SHP77 (cell line): Measurements from ENCODE around the gene MYO7A.
"Not testable (repeated sequence)": the region's sequence is repeated elsewhere in the genome, so short reads cannot be mapped to it uniquely, and the experiment has no call there.

ENCODE experiments used
- DNase-seq, 2 experiments: peaks; one replicate each; lab custom pipeline; 2025; lab: John Stamatoyannopoulos, UW

The MYO7A gene

GRCh38 chr11:77093056-77093891 lies 34.8 kb upstream of the MYO7A start:
- no peak for DNase-seq

GRCh38 chr11:77093987-77094840 lies 33.8 kb upstream of the MYO7A start:
- DNase-seq = no peak

- no peak for DNase-seq
These were observed 33.1 kb upstream of the MYO7A start for GRCh38 chr11:77094841-77095365.

- no peak for DNase-seq
These were observed 32.2 kb upstream of the MYO7A start for GRCh38 chr11:77095551-77096490.

GRCh38 chr11:77096591-77097019 lies 31.4 kb upstream of the MYO7A start:
- no peak for DNase-seq

GRCh38 chr11:77097180-77097579 lies 30.9 kb upstream of the MYO7A start:
- not testable (repeated sequence) for DNase-seq

GRCh38 chr11:77100166-77101042 lies 27.6 kb upstream of the MYO7A start:
- DNase-seq = no peak

GRCh38 chr11:77101043-77101537 lies 27.0 kb upstream of the MYO7A start:
- peak in 1 of 2 experiments; percentile 18 for DNase-seq

- DNase-seq = no peak
These were observed 25.5 kb upstream of the MYO7A start, which contains the start of gene OMP for GRCh38 chr11:77102246-77103210. OMP (plus strand) TSS chr11:77102840; CDS start chr11:77102840, 0 bp downstream.

- DNase-seq = no peak
These were observed 24.7 kb upstream of the MYO7A start for GRCh38 chr11:77103319-77103718.

GRCh38 chr11:77104727-77105126 lies 23.3 kb upstream of the MYO7A start:
- DNase-seq = no peak

GRCh38 chr11:77106321-77106720 lies 21.7 kb upstream of the MYO7A start:
- no peak for DNase-seq

- no peak for DNase-seq
These were observed 21.3 kb upstream of the MYO7A start for GRCh38 chr11:77106759-77107158.

- no peak for DNase-seq
These were observed 20.1 kb upstream of the MYO7A start for GRCh38 chr11:77107950-77108349.

- DNase-seq = no peak
These were observed 19.6 kb upstream of the MYO7A start for GRCh38 chr11:77108436-77108835.

- DNase-seq = no peak
These were observed 18.6 kb upstream of the MYO7A start for GRCh38 chr11:77109236-77110019.

- no peak for DNase-seq
These were observed 17.2 kb upstream of the MYO7A start for GRCh38 chr11:77110836-77111235.

- DNase-seq = no peak
These were observed 16.8 kb upstream of the MYO7A start for GRCh38 chr11:77111277-77111676.
